HG02884 (cell line): ENCODE results near the gene TOP3A.
A peak's percentile ranks its signal among the peaks of the same experiment; 100 is the strongest.

ENCODE experiments used
- ATAC-seq: cut with Tn5 transposase; IDR thresholded peaks from one replicate; pipeline ENCODE4 v1.9.1; 2021; ENCODE audit warnings: mild to moderate bottlenecking, moderate library complexity; ENCODE audit not compliant: unreplicated experiment

Gene TOP3A

GRCh38 chr17:18280766-18281371, 33.9 kb downstream of the TOP3A start:
- no peak for ATAC-seq

- no peak for ATAC-seq
Measured at GRCh38 chr17:18280249-18280648, 34.5 kb downstream of the TOP3A start.

- no peak for ATAC-seq
Measured at GRCh38 chr17:18278867-18279266, 35.9 kb downstream of the TOP3A start.

- no peak for ATAC-seq
Measured at GRCh38 chr17:18277076-18277475, 37.7 kb downstream of the TOP3A start.

- ATAC-seq = no peak
Measured at GRCh38 chr17:18270046-18270931, 44.5 kb downstream of the TOP3A start.

- no peak for ATAC-seq
Measured at GRCh38 chr17:18267927-18268711, 46.7 kb downstream of the TOP3A start.

DNA sequence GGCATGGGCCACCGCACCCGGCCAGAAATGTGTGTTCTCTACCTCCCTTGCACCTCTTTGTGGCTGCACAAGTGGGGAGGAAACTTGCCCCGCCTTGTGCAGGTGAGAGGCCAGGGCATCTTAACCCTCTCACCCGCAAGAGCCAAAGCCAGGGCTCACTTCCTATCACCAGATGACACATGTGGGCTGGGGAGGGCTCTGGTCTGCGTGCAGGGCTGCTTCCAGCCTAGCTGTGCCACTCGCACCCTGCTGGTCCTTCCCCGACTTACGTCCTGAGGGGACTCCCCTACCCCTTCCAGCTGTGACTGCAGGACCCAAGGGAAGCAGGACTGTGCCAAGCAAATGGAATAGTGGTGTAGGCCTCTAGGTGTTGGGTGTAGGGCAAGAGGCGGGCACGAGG, 47.4 kb downstream of the TOP3A start:
- ATAC-seq = no peak

DNA sequence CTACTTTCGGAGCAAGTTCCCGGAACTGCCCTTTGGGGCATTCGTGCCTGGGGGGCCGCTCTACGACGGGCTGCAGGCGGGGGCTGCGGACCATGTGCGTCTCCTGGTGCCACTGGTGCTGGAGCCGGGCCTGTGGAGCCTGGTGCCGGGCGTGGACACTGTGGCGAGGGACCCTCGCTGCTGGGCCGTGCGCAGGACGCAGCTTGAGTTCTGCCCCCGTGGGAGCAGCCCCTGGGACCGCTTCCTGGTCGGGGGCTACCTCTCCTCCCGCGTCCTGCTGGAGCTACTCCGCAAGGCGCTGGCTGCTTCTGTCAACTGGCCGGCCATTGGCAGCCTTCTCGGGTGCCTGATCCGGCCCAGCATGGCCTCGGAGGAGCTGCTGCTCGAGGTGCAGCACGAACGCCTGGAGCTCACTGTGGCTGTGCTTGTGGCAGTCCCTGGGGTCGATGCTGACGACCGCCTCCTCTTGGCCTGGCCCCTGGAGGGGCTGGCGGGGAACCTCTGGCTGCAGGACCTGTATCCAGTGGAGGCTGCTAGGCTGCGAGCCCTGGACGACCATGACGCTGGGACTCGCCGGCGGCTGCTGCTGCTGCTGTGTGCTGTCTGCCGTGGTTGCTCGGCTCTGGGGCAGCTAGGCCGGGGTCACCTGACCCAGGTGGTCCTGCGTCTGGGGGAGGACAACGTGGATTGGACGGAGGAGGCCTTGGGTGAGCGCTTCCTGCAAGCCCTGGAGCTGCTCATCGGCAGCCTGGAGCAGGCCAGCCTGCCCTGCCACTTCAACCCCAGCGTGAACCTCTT, 50.7 kb downstream of the TOP3A start:
- ATAC-seq = no peak

- no peak for ATAC-seq
Measured at GRCh38 chr17:18262641-18263040, 52.2 kb downstream of the TOP3A start.

DNA sequence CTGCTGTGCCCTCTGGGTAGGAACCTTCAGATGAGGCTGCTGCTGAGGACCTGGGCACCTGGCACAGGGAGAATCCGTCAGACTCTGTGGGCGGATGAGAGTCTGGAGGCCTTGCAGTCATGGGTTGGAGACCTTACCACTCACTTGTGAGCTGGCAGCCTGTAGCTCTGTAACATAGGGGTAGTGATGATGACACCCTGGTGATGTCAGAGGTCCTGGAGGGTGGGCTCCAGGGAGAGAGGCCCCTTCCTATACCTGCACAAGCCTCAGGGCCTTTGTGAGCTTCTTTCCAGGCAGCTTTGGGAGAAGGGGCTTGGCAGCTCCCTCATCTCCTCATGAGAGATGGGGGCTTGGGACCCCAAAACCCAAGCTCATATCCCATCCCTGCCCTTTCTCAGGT, 52.7 kb downstream of the TOP3A start:
- ATAC-seq = no peak

DNA sequence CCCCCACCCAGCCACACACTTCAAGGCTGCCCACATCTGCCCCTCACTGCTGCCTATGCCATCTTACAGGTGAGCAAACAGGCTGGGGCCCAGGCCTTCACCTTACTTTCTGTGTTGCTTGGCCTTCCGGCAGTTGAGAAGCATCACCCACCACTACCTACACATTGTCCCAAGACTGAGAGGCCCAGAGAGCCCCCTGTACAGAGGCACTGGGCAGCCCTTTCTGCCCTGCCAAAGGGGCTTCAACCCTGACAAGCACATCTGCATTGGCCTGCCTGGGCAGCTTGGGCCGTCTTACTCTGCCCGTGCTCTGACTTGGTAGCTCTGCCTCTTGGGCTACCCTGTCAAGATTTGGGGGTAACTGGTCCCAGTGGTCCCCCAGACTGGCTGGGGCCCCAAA, 53.1 kb downstream of the TOP3A start:
- ATAC-seq = no peak

- peak; percentile 8 for ATAC-seq
Measured at GRCh38 chr17:18261146-18261515, 53.7 kb downstream of the TOP3A start.

- peak; percentile 61 for ATAC-seq
Measured at GRCh38 chr17:18260332-18261145, 54.3 kb downstream of the TOP3A start, which contains the start of gene MIEF2. Gene MIEF2 (plus strand): TSS chr17:18260662. CDS start chr17:18262721, 2,059 bp downstream.

GRCh38 chr17:18259621-18260331, 55.0 kb downstream of the TOP3A start:
- ATAC-seq = no peak

GRCh38 chr17:18258356-18259038, 56.3 kb downstream of the TOP3A start, which contains the start of gene FLII:
Gene FLII (minus strand): TSS chr17:18258738. CDS start chr17:18258690, 48 bp downstream.
- ATAC-seq = no peak

DNA sequence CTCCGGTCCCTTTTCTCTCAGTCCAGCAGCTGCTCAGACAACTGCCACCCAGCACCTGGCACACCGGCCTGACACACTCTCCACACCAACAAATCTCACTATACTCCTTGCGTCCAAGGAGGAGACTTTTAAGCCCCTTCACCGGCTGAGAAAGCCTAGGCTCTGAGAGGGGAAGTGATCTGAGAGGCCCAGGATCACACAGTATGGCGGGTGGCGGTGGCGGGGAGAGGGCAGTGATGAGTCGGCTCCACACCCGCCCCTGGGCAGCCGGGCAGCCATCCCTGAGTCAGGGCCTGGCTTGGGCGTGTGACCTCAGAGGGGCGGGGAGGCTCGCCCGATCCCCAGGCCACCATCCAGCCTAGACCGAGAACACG, 56.8 kb downstream of the TOP3A start:
- no peak for ATAC-seq

GRCh38 chr17:18257268-18257981, 57.4 kb downstream of the TOP3A start:
- no peak for ATAC-seq

DNA sequence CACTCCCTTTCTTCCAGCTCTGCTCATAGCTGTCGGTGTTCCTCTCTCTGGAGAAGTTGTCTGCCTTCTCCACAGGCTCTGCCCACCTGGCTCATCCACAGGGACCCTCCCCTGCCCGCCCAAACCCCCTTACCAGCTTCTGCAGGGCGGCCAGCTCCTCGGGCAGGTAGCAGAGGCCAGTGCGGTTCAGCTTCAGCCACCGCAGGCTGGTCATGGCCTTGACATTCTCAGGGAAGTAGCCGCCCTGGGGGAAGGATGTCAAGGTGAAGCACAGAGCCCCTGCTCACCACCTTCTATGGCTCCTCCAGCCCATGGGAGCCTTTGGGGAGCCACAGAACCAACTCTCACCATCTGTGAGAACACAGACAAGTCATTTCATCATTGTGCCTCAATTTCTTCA, 58.0 kb downstream of the TOP3A start:
- ATAC-seq = no peak
